Neural cell (in vitro differentiated cells): Measurements from ENCODE around the gene PHOSPHO1. TPM values are rescaled to one million over a fixed set of nuclear protein-coding genes. Genes with fewer than 3 reads are reported as not detected.

Experiments used
- H2AFZ ChIP-seq: fragments of 200-600, 300-800 bp; sonication (generic), shearing (Covaris generic); 2 replicates; pipeline ENCODE4 v1.6.0; 2014; ENCODE audit warnings: low read depth, mild to moderate bottlenecking, antibody characterized with exemption, low read length, moderate library complexity
- H3F3A ChIP-seq: fragments of 200-600 bp; shearing (Covaris generic); 2 replicates; pipeline ENCODE4 v1.6.1; 2016; ENCODE audit warnings: mild to moderate bottlenecking, moderate library complexity, mixed read lengths, antibody characterized with exemption, low read length; ENCODE audit not compliant: insufficient read depth, poor library complexity, severe bottlenecking
- H3K27ac ChIP-seq: fragments of 200-600, 300-800 bp; sonication (generic), shearing (Covaris generic); 2 replicates; pipeline ENCODE4 v1.5.1; 2014; ENCODE audit warnings: mild to moderate bottlenecking, low read length, moderate library complexity
- H3K27me3 ChIP-seq: fragments of 300-800, 200-600 bp; sonication (generic), shearing (Covaris generic); 2 replicates; pipeline ENCODE4 v1.6.0; 2014; ENCODE audit warnings: mild to moderate bottlenecking, low read depth, low read length, moderate library complexity; ENCODE audit not compliant: insufficient read depth
- H3K36me3 ChIP-seq: fragments of 300-800, 200-600 bp; sonication (generic), shearing (Covaris generic); 2 replicates; pipeline ENCODE4 v1.5.1; 2014; ENCODE audit warnings: mild to moderate bottlenecking, antibody characterized with exemption, low read length, moderate library complexity; ENCODE audit not compliant: insufficient read depth
- H3K4me2 ChIP-seq: fragments of 300-800, 200-600 bp; sonication (generic), shearing (Covaris generic); 2 replicates; pipeline ENCODE4 v1.6.0; 2014; ENCODE audit warnings: mild to moderate bottlenecking, low read length
- H3K4me3 ChIP-seq: fragments of 300-800, 200-600 bp; sonication (generic), shearing (Covaris generic); 2 replicates; pipeline ENCODE4 v1.5.1; 2014; ENCODE audit warnings: mild to moderate bottlenecking, low read length, moderate library complexity
- H3K79me2 ChIP-seq: fragments of 200-600 bp; shearing (Covaris generic); replicated peaks from 2 replicates; pipeline ENCODE4 v1.6.0; 2014; ENCODE audit warnings: mild to moderate bottlenecking, low read length, moderate library complexity; ENCODE audit not compliant: insufficient read depth
- H3K9ac ChIP-seq: fragments of 300-800, 200-600 bp; sonication (generic), shearing (Covaris generic); 2 replicates; pipeline ENCODE4 v1.6.1; 2016; ENCODE audit warnings: mild to moderate bottlenecking, low read length, mixed read lengths
- H3K9me2 ChIP-seq: fragments of 200-600 bp; shearing (Covaris generic); 2 replicates; pipeline ENCODE4 v1.6.1; 2016; ENCODE audit warnings: mild to moderate bottlenecking, low read length, mixed read lengths; ENCODE audit not compliant: insufficient read depth
- H3K9me3 ChIP-seq: fragments of 200-600, 300-800 bp; sonication (generic), shearing (Covaris generic); 2 replicates; pipeline ENCODE4 v1.6.1; 2016; ENCODE audit warnings: mild to moderate bottlenecking, mixed run types, low read length, moderate library complexity, mixed read lengths
- H4K20me1 ChIP-seq: fragments of 200-600 bp; shearing (Covaris generic); 2 replicates; pipeline ENCODE4 v1.6.1; 2016; ENCODE audit warnings: mild to moderate bottlenecking, mixed run types; ENCODE audit not compliant: insufficient read depth
- CTCF ChIP-seq: fragments of 450-650 bp; IDR thresholded peaks from 2 replicates; pipeline ENCODE4 v1.5.1; 2014; ENCODE audit warnings: antibody characterized with exemption, mild to moderate bottlenecking, moderate library complexity; ENCODE audit not compliant: poor library complexity, severe bottlenecking
- EP300 ChIP-seq: fragments of 450-650 bp; conservative IDR thresholded peaks from 2 replicates; pipeline ENCODE4 v1.6.1; 2014; ENCODE audit warnings: antibody characterized with exemption, mild to moderate bottlenecking, moderate library complexity; ENCODE audit not compliant: poor library complexity, severe bottlenecking
- EZH2 ChIP-seq: fragments of 200-600, 300-800 bp; shearing (Covaris generic), sonication (generic); IDR thresholded peaks from 2 replicates; pipeline ENCODE4 v1.6.1; 2014; ENCODE audit warnings: antibody characterized with exemption, low read length, borderline replicate concordance, mild to moderate bottlenecking; ENCODE audit not compliant: insufficient read depth, poor library complexity, severe bottlenecking
- MXI1 ChIP-seq: fragments of 450-650 bp; conservative IDR thresholded peaks from 2 replicates; pipeline ENCODE4 v1.6.1; 2014; ENCODE audit warnings: antibody characterized with exemption, mild to moderate bottlenecking; ENCODE audit not compliant: poor library complexity, severe bottlenecking
- POLR2AphosphoS5 ChIP-seq: IDR thresholded peaks from 2 replicates; pipeline ENCODE4 v1.6.1; 2012
- RAD21 ChIP-seq: fragments of 450-650 bp; conservative IDR thresholded peaks from 2 replicates; pipeline ENCODE4 v1.6.1; 2014; ENCODE audit warnings: antibody characterized with exemption, mild to moderate bottlenecking, moderate library complexity
- REST ChIP-seq: IDR thresholded peaks from 2 replicates; pipeline ENCODE4 v1.6.1; 2012; ENCODE audit warnings: borderline replicate concordance
- SMC3 ChIP-seq: fragments of 450-650 bp; conservative IDR thresholded peaks from 2 replicates; pipeline ENCODE4 v1.6.1; 2014; ENCODE audit warnings: antibody characterized with exemption, mild to moderate bottlenecking, moderate library complexity; ENCODE audit not compliant: poor library complexity
- TAF1 ChIP-seq: IDR thresholded peaks from 2 replicates; pipeline ENCODE4 v1.6.1; 2012; ENCODE audit warnings: low read depth
- polyA plus RNA-seq: library from polyadenylated mRNA; depleted of rRNA; stranded (reverse); fragments of >200 nt; gene quantifications from 2 replicates; pipeline ENCODE4 v1.2.3, GENCODE V29; 2014

Gene PHOSPHO1
- polyA plus RNA-seq, 1 donor from 2014 or later = not detected

GRCh38 chr17:49200423-49201083 lies 30.0 kb downstream of the PHOSPHO1 start:
- no peaks in the 10 kb centered on the region for H3K9me3 ChIP-seq
- no peaks in the 10 kb centered on the region for H3K79me2 ChIP-seq
- no peak overlapping the region for H3K27ac ChIP-seq
- no peak overlapping the region for H3K9ac ChIP-seq
- H3K4me3 ChIP-seq = no peak overlapping the region
- H3K9me2 ChIP-seq = no peaks in the 10 kb centered on the region
- no peaks in the 10 kb centered on the region for H3K36me3 ChIP-seq
- H3K27me3 ChIP-seq = no peaks in the 10 kb centered on the region
- H4K20me1 ChIP-seq = no peaks in the 10 kb centered on the region
- no peak overlapping the region for H2AFZ ChIP-seq
- H3K4me2 ChIP-seq = no peak overlapping the region
- TF ChIP-seq SMC3 = no peak
- no peak for TF ChIP-seq MXI1
- no peak for TF ChIP-seq CTCF
- TF ChIP-seq TAF1 = no peak
- TF ChIP-seq POLR2AphosphoS5 = no peak
- no peak for TF ChIP-seq RAD21
- no peak for TF ChIP-seq REST
- no peak for TF ChIP-seq EZH2
- TF ChIP-seq EP300 = no peak
- H3F3A ChIP-seq = no peaks in the 10 kb centered on the region

GRCh38 chr17:49198211-49198610 lies 32.4 kb downstream of the PHOSPHO1 start:
- TF ChIP-seq SMC3 (no peak), EZH2 (no peak), MXI1 (no peak), EP300 (no peak), RAD21 (no peak), REST (no peak), TAF1 (no peak), CTCF (no peak), POLR2AphosphoS5 (no peak)
- H3K9me2 ChIP-seq = no peaks in the 10 kb centered on the region
- H3K27me3 ChIP-seq = no peaks in the 10 kb centered on the region
- H3K27ac ChIP-seq = no peak overlapping the region
- no peak overlapping the region for H2AFZ ChIP-seq
- H3K79me2 ChIP-seq = no peaks in the 10 kb centered on the region
- no peak overlapping the region for H3K4me3 ChIP-seq
- no peak overlapping the region for H3K9ac ChIP-seq
- no peaks in the 10 kb centered on the region for H3K9me3 ChIP-seq
- H4K20me1 ChIP-seq = no peaks in the 10 kb centered on the region
- no peaks in the 10 kb centered on the region for H3F3A ChIP-seq
- H3K36me3 ChIP-seq = no peaks in the 10 kb centered on the region
- no peak overlapping the region for H3K4me2 ChIP-seq
